NT2/D1 (cell line): ENCODE data around the gene USP35.

Experiments used
- SUZ12 ChIP-seq: IDR thresholded peaks from 2 replicates; pipeline ENCODE4 v1.6.1; 2011; ENCODE audit not compliant: insufficient read length, insufficient read depth; ENCODE audit errors: extremely low read depth
- YY1 ChIP-seq: IDR thresholded peaks from 2 replicates; pipeline ENCODE4 v1.6.1; 2011; ENCODE audit not compliant: insufficient read length, insufficient read depth
- ZNF274 ChIP-seq: IDR thresholded peaks from 2 replicates; pipeline ENCODE4 v1.6.1; 2011; ENCODE audit warnings: mild to moderate bottlenecking, low read depth, low read length

GRCh38 chr11:78196661-78197091 lies 8.0 kb downstream of the USP35 start:
- TF ChIP-seq ZNF274 (no peak), YY1 (no peak), SUZ12 (no peak)
